ENCODE data around the gene ZNF441. TPM values are rescaled to one million over a fixed set of nuclear protein-coding genes. Genes with fewer than 3 reads are reported as not detected.

The ZNF441 gene
- total RNA-seq, 1 donor from 2014 or later = 9.6 TPM

GRCh38 chr19:11749751-11750150, 17.0 kb upstream of the ZNF441 start:
- Mint-ChIP-seq H3K9me3 (peaks cover 69% of the 10 kb centered on the region), H3K27ac (no peak overlapping the region), H3K4me3 (no peak overlapping the region), H3K36me3 (peaks cover 8% of the 10 kb centered on the region), H3K4me1 (no peaks in the 10 kb centered on the region), H3K27me3 (ENCODE audit: low read depth) (no peaks in the 10 kb centered on the region)
- TF ChIP-seq, protein P1, sequence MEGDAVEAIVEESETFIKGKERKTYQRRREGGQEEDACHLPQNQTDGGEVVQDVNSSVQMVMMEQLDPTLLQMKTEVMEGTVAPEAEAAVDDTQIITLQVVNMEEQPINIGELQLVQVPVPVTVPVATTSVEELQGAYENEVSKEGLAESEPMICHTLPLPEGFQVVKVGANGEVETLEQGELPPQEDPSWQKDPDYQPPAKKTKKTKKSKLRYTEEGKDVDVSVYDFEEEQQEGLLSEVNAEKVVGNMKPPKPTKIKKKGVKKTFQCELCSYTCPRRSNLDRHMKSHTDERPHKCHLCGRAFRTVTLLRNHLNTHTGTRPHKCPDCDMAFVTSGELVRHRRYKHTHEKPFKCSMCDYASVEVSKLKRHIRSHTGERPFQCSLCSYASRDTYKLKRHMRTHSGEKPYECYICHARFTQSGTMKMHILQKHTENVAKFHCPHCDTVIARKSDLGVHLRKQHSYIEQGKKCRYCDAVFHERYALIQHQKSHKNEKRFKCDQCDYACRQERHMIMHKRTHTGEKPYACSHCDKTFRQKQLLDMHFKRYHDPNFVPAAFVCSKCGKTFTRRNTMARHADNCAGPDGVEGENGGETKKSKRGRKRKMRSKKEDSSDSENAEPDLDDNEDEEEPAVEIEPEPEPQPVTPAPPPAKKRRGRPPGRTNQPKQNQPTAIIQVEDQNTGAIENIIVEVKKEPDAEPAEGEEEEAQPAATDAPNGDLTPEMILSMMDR (IDR thresholded peaks at IDR 0.05; ENCODE audit: unreplicated experiment) = no peak
- no peak for DNase-seq (ENCODE audit: low spot score in 2 of 2, unreplicated experiment in 2 of 2)

DNA sequence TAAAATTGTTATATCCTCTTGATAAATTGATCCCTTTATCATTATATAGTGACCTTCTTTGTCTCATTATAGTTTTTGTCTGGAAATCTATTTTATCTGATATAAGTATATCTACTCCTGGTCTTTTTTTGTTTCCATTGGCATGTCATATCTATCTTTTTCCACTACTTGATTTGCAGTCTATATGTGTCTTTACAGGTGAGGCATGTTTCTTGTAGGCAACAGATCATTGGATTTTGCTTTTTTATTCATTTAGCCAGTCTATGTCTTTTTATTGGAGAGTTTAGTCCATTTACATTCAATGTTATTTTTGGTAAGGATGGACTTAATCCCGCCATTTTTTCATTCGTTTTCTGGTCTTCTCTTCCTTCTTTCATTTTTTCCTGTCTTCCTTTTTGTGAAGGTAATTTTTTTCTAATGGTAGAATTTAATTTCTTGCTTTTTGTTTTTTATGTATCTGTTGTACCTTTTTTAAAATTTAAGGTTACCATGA, 14.5 kb upstream of the ZNF441 start:
- Mint-ChIP-seq H3K9me3 (peaks cover 81% of the 10 kb centered on the region), H3K27ac (no peak overlapping the region), H3K4me3 (no peak overlapping the region), H3K36me3 (peaks cover 5% of the 10 kb centered on the region), H3K27me3 (ENCODE audit: low read depth) (peaks cover 1% of the 10 kb centered on the region), H3K4me1 (no peaks in the 10 kb centered on the region)
- TF ChIP-seq, protein P1 (IDR thresholded peaks at IDR 0.05; ENCODE audit: unreplicated experiment) = no peak
- no peak for DNase-seq (ENCODE audit: low spot score in 2 of 2, unreplicated experiment in 2 of 2)

DNA sequence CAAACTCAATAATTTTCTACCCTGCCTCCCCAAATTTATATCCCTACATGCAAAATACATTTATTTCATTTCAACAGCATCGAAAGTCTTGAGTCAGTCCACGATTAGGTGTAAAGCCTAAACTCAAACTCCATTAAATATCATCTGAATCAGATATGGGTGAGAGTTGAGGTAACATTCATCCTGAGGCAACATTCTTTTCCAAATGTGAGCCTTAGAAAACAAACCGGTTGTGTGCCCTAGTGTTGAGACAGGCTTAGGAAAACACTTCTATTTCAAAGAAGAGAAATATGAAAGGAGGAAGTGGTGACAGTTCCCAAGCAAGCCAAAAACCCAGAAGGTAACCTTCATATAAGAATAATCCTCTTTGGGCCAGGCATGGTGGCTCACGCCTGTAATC, 12.1 kb upstream of the ZNF441 start:
- TF ChIP-seq, protein P1 (IDR thresholded peaks at IDR 0.05; ENCODE audit: unreplicated experiment) = no peak
- Mint-ChIP-seq H3K4me1 (no peaks in the 10 kb centered on the region), H3K27me3 (ENCODE audit: low read depth) (peaks cover 1% of the 10 kb centered on the region), H3K9me3 (peaks cover 70% of the 10 kb centered on the region), H3K27ac (no peak overlapping the region), H3K4me3 (no peak overlapping the region), H3K36me3 (no peaks in the 10 kb centered on the region)
- DNase-seq (ENCODE audit: low spot score in 2 of 2, unreplicated experiment in 2 of 2) = no peak

- TF ChIP-seq, protein P1 (IDR thresholded peaks at IDR 0.05; ENCODE audit: unreplicated experiment) = no peak
- Mint-ChIP-seq H3K4me3 (no peak overlapping the region), H3K9me3 (peaks cover 47% of the 10 kb centered on the region)
Observed at GRCh38 chr19:11756965-11757364, 9.8 kb upstream of the ZNF441 start.

DNA sequence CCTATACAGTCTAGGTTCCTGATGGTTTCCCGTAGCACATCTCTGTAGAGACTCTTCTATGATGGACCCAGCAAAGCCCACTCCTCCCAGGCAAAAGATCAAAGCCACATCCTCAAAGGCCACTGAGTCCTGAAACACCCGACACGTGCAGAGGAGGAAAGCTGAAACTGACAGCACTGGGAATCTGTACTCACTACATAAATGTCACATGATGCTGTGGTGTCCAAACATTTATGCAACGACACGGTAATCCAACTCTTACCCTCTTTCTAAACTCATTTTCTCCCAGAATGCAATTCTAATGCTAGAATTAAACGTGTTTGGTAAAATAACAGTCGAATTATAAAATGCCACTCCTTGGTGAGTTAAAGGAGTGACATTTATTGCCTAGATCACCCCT, 7.0 kb upstream of the ZNF441 start:
- Mint-ChIP-seq H3K36me3 (no peaks in the 10 kb centered on the region), H3K27ac (no peak overlapping the region), H3K9me3 (peaks cover 42% of the 10 kb centered on the region), H3K4me1 (no peaks in the 10 kb centered on the region), H3K4me3 (no peak overlapping the region), H3K27me3 (ENCODE audit: low read depth) (peaks cover 20% of the 10 kb centered on the region)
- DNase-seq (ENCODE audit: low spot score in 2 of 2, unreplicated experiment in 2 of 2) = no peak
- TF ChIP-seq, protein P1 (IDR thresholded peaks at IDR 0.05; ENCODE audit: unreplicated experiment) = no peak

More at GRCh38 chr19:11756965-11757364, 9.8 kb upstream of the ZNF441 start:
- no peak for DNase-seq (ENCODE audit: low spot score in 2 of 2, unreplicated experiment in 2 of 2)
- H3K27me3 Mint-ChIP-seq (ENCODE audit: low read depth) = peaks cover 4% of the 10 kb centered on the region
- no peak overlapping the region for H3K27ac Mint-ChIP-seq
- no peaks in the 10 kb centered on the region for H3K4me1 Mint-ChIP-seq
- no peaks in the 10 kb centered on the region for H3K36me3 Mint-ChIP-seq

- Mint-ChIP-seq H3K27me3 (ENCODE audit: low read depth) (peaks cover 21% of the 10 kb centered on the region), H3K36me3 (no peaks in the 10 kb centered on the region), H3K4me3 (no peak overlapping the region), H3K27ac (no peak overlapping the region), H3K9me3 (peaks cover 21% of the 10 kb centered on the region), H3K4me1 (peaks cover 12% of the 10 kb centered on the region)
- DNase-seq (ENCODE audit: low spot score in 2 of 2, unreplicated experiment in 2 of 2) = no peak
- TF ChIP-seq, protein P1 (IDR thresholded peaks at IDR 0.05; ENCODE audit: unreplicated experiment) = no peak
Observed at GRCh38 chr19:11763117-11763516, 3.7 kb upstream of the ZNF441 start.
